ENCODE results near the gene SFTPD. TPM values are rescaled to one million over a fixed set of nuclear protein-coding genes. Genes with fewer than 3 reads are reported as not detected.

SFTPD gene
- total RNA-seq, 1 donor = 0.36 TPM

DNA sequence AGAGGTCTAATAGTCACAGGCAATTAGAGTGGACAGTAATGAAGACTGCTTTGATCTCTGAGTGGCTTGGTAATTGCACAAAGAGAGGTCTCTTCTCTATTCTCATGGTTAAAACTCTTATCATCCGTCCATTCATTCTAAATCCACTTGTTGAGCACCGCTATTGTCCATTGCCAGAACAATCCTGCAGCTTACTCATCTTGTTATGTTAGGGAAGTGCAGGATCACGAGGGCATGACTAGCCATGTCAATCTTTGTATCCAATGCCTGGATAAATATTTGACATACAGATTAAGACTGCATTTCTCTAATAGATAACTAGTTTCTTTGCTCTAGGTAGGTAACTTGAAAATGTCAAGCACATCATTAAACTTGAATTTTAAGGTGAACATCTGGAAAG is 14.9 kb downstream of the SFTPD start:
- TF ChIP-seq, protein P1, sequence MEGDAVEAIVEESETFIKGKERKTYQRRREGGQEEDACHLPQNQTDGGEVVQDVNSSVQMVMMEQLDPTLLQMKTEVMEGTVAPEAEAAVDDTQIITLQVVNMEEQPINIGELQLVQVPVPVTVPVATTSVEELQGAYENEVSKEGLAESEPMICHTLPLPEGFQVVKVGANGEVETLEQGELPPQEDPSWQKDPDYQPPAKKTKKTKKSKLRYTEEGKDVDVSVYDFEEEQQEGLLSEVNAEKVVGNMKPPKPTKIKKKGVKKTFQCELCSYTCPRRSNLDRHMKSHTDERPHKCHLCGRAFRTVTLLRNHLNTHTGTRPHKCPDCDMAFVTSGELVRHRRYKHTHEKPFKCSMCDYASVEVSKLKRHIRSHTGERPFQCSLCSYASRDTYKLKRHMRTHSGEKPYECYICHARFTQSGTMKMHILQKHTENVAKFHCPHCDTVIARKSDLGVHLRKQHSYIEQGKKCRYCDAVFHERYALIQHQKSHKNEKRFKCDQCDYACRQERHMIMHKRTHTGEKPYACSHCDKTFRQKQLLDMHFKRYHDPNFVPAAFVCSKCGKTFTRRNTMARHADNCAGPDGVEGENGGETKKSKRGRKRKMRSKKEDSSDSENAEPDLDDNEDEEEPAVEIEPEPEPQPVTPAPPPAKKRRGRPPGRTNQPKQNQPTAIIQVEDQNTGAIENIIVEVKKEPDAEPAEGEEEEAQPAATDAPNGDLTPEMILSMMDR (IDR thresholded peaks at IDR 0.05; ENCODE audit: extremely low read depth, low read depth, low read length) = no peak
- H3K27me3 ChIP-seq (ENCODE audit: insufficient read depth, low read length) = peaks cover 21% of the 10 kb centered on the region
- no peak for DNase-seq (ENCODE audit: insufficient read length, low spot score, missing footprints)
- H3K36me3 ChIP-seq (ENCODE audit: insufficient read depth, low read length) = no peaks in the 10 kb centered on the region
- no peak overlapping the region for H3K4me3 ChIP-seq (ENCODE audit: insufficient read depth, low read length)
- no peaks in the 10 kb centered on the region for H3K79me2 ChIP-seq (ENCODE audit: insufficient read depth, low read length)
- H3K4me1 ChIP-seq (ENCODE audit: insufficient read depth, low read length) = no peaks in the 10 kb centered on the region
- H4K20me1 ChIP-seq (ENCODE audit: insufficient read depth, low read length) = no peaks in the 10 kb centered on the region
- no peak overlapping the region for H2AFZ ChIP-seq (ENCODE audit: low read length)
- no peaks in the 10 kb centered on the region for H3K9me3 ChIP-seq (ENCODE audit: low read depth, low read length)
- no peak overlapping the region for H3K27ac ChIP-seq (ENCODE audit: low read depth, low read length)
- H3K4me2 ChIP-seq (ENCODE audit: insufficient read depth, low read length) = no peak overlapping the region

DNA sequence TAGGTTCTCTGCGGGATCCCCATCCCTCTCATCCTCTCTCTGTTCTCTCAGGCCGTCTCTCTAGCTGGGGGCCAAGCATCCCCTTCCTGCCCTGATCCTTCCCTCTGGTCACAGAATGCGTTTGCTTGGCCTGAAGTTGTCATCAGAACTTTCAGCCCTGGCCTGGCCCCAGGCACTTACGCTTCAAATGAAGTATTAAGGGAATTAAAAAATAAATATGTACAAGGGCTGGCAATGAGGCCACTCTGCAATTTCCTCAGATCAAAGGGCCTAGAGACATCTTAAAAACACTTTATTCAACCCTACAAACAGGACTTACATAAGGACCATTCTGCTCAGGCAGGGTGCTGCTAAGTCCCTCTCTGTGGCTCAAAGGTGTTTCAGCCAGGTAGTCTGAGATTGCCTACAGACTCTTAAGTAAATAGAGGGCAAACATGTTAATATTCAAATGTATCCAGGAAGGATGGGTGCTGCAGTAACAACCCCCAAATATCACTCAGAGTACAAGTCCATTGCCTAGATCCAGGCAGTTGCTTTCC is 16.0 kb downstream of the SFTPD start:
- no peaks in the 10 kb centered on the region for H3K36me3 ChIP-seq (ENCODE audit: insufficient read depth, low read length)
- TF ChIP-seq, protein P1 (IDR thresholded peaks at IDR 0.05; ENCODE audit: extremely low read depth, low read depth, low read length) = no peak

DNA sequence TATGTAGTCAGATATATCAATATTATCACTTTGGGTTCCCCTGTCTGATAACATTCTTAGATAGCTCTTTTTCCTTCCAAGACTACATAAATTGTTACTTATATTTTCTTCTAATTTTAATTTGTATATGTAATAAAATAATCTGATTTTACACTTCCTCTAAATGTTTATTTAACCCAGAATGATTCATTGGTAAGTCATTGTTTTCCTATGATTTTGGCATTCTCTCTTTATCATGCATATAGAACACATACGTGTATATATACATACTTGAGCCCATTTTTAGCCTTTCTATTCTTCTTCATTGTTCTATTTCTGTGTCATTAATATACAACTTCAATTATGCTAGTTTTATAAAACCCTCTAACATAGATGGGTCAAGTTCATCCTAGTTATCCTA is 16.6 kb downstream of the SFTPD start:
- H2AFZ ChIP-seq (ENCODE audit: low read length) = no peak overlapping the region
- no peak overlapping the region for H3K4me2 ChIP-seq (ENCODE audit: insufficient read depth, low read length)
- no peaks in the 10 kb centered on the region for H3K36me3 ChIP-seq (ENCODE audit: insufficient read depth, low read length)
- H4K20me1 ChIP-seq (ENCODE audit: insufficient read depth, low read length) = no peaks in the 10 kb centered on the region
- H3K4me3 ChIP-seq (ENCODE audit: insufficient read depth, low read length) = no peak overlapping the region
- TF ChIP-seq, protein P1 (IDR thresholded peaks at IDR 0.05; ENCODE audit: extremely low read depth, low read depth, low read length) = no peak
- DNase-seq (ENCODE audit: insufficient read length, low spot score, missing footprints) = no peak
- no peak overlapping the region for H3K27ac ChIP-seq (ENCODE audit: low read depth, low read length)
- H3K9me3 ChIP-seq (ENCODE audit: low read depth, low read length) = no peaks in the 10 kb centered on the region
- no peaks in the 10 kb centered on the region for H3K79me2 ChIP-seq (ENCODE audit: insufficient read depth, low read length)
- no peaks in the 10 kb centered on the region for H3K4me1 ChIP-seq (ENCODE audit: insufficient read depth, low read length)
- H3K27me3 ChIP-seq (ENCODE audit: insufficient read depth, low read length) = peaks cover 21% of the 10 kb centered on the region

More for the DNA sequence above, 16.0 kb downstream of the SFTPD start:
- H3K79me2 ChIP-seq (ENCODE audit: insufficient read depth, low read length) = no peaks in the 10 kb centered on the region
- no peak overlapping the region for H3K4me2 ChIP-seq (ENCODE audit: insufficient read depth, low read length)
- H3K27ac ChIP-seq (ENCODE audit: low read depth, low read length) = no peak overlapping the region
- no peak overlapping the region for H3K4me3 ChIP-seq (ENCODE audit: insufficient read depth, low read length)
- no peaks in the 10 kb centered on the region for H3K9me3 ChIP-seq (ENCODE audit: low read depth, low read length)
- no peaks in the 10 kb centered on the region for H3K4me1 ChIP-seq (ENCODE audit: insufficient read depth, low read length)
- no peak overlapping the region for H2AFZ ChIP-seq (ENCODE audit: low read length)
- no peaks in the 10 kb centered on the region for H4K20me1 ChIP-seq (ENCODE audit: insufficient read depth, low read length)
- peaks cover 21% of the 10 kb centered on the region for H3K27me3 ChIP-seq (ENCODE audit: insufficient read depth, low read length)
- no peak for DNase-seq (ENCODE audit: insufficient read length, low spot score, missing footprints)

DNA sequence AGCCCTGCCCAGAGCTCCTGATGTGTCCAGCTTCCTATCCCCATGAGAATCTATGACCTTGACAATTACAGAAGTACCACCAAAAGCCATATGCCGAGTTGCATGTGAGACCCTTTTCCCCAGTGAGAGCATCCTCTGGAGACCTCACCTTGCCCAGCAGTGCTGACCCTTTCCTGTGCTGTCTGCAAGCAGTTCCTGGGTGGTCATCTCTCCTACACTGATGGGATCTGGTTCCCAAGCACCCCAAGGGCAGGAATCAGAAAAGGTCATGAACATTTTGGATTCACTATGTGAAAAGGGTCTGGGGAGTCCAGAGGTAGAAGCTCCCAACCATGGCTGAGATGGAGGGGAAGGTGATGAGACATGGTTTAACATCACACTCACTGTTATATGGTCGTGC is 18.2 kb downstream of the SFTPD start:
- Histone ChIP-seq H3K4me1 (ENCODE audit: insufficient read depth, low read length) (no peaks in the 10 kb centered on the region), H3K79me2 (ENCODE audit: insufficient read depth, low read length) (no peaks in the 10 kb centered on the region), H3K27me3 (ENCODE audit: insufficient read depth, low read length) (peaks cover 21% of the 10 kb centered on the region), H3K4me3 (ENCODE audit: insufficient read depth, low read length) (no peak overlapping the region), H3K27ac (ENCODE audit: low read depth, low read length) (no peak overlapping the region), H2AFZ (ENCODE audit: low read length) (no peak overlapping the region), H3K9me3 (ENCODE audit: low read depth, low read length) (no peaks in the 10 kb centered on the region), H3K36me3 (ENCODE audit: insufficient read depth, low read length) (no peaks in the 10 kb centered on the region), H3K4me2 (ENCODE audit: insufficient read depth, low read length) (no peak overlapping the region), H4K20me1 (ENCODE audit: insufficient read depth, low read length) (no peaks in the 10 kb centered on the region)
- TF ChIP-seq, protein P1 (IDR thresholded peaks at IDR 0.05; ENCODE audit: extremely low read depth, low read depth, low read length) = no peak
- DNase-seq (ENCODE audit: insufficient read length, low spot score, missing footprints) = no peak
